ELF-1 (cell line): ENCODE data around the gene LRP3.
A peak's percentile ranks its signal among the peaks of the same experiment; 100 is the strongest.
"Not testable (repeated sequence)": the region's sequence is repeated elsewhere in the genome, so short reads cannot be mapped to it uniquely, and the experiment has no call there.

Source experiments
- DNase-seq: peaks from one replicate; pipeline ENCODE4 v3.0.0-alpha.2; 2016; ENCODE audit warnings: low read depth, low spot score

The LRP3 gene

GRCh38 chr19:33215438-33216197 lies 21.5 kb downstream of the LRP3 start:
- no peak for DNase-seq

DNA sequence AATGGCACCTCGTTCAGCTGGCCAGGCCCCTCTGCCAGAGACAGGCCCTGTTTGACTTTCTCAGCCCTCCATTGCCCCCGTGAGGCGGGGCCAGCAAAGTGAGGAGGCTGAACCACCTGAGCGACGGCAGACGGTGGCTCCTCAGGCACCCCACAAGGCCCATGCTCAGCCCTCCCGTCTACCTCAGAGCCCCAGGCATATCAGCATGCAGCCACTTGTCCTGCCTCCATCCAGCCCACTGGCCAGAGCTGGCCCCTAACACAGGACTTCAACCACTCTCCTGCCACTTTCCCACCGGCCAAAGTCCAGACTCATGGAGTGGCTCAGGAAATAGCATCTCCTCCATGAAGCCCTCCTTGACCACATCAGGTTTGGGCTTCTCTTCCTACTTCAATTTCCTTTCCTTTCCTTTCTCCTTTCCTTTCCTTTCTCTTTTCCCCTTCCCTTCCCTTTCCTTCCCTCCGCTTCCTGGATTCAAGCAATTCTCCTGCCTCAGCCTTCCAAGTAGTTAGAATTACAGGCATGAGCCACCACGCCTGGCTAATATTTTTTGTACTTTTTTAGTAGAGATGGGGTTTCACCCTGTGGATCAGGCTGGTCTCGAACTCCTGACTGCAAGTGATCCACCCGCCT lies 22.2 kb downstream of the LRP3 start:
- DNase-seq: peak; percentile 45

- DNase-seq: no peak
Observed at GRCh38 chr19:33217881-33218280, 23.8 kb downstream of the LRP3 start.

DNA sequence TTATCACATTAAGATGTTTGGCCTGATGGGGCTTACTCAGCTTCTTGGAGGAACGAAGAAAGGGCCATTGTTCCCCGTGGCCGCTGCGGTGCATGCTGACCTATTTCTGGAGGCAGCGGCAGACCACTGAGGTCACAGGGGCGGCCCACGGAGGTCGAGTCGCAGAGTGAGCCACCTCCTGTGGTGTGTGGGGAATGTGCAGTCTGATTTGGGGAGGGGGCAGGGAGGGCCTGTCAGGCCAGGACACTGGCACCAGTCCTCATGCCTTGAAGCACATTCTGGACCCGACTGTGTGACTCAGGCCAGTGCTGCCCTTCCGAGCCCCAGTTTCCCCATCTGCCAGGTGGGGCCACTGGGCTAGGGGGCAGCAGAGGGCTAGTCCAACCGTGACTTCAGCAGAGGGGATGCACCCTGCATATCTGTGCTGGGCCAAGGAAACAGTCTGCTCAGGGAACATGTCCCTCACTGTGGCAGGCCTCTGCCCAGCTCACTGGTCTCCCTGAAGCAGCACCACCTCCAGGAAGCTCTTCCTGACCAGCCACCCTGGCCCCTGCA lies 25.2 kb downstream of the LRP3 start:
- DNase-seq: peak; percentile 39

DNA sequence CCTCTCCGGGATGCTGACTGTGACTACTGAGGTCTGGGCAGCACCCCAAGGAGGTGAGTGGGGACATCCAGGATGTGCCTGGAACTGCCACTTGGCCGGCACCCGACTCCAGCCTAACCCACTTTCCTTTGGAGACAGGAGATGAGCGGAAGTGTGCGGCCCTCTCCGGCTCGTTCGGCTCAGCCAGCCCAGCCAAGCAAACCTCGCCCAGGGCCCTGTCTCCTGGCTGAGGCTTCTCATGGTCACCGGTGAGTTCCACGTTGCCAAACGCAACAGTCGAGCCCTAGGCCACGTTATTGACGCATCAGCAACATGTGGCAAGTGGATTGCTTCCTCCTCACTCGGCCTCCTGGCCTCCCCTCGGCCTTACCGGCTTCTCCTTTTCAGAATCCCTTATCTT lies 26.0 kb downstream of the LRP3 start:
- no peak for DNase-seq

DNA sequence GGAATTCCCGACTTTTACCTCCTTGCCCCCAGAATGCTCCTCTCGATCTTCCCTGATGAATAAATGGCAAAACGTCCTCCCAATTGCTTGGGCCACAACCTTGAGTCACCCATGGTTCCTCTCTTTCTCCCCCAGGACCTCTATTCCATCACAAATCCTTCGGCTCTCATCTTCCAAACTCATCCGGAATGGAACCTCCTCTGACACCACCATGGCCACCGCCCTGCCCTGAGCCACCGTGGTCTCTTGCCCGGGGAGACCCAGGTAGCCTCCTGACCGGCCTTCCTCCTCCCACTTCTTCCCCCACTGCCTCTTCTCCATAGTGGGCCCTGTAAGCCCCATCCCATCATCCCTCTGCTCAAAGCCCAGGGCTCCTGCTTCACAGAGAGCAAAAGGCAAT lies 26.6 kb downstream of the LRP3 start:
- DNase-seq: no peak

DNA sequence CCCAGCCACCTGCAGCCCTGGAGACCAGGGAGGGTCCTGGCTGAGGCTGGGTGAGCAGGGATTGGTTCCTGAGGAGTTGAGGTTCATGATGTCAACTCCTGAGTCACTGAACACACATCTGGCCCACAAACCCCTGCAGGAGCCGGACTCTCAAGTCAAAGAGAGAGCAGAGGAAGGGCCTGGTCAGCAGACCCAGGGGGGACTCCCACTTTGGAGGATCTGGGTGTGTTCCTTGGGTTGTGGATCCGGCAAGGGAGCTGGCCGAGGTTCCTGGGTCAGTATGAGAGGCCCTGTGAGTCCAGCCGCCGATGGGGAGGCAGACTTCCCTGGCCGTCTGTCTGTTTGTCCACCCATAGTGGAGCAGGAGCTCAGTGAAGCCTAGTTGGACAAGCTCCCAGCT lies 27.5 kb downstream of the LRP3 start:
- no peak for DNase-seq

DNA sequence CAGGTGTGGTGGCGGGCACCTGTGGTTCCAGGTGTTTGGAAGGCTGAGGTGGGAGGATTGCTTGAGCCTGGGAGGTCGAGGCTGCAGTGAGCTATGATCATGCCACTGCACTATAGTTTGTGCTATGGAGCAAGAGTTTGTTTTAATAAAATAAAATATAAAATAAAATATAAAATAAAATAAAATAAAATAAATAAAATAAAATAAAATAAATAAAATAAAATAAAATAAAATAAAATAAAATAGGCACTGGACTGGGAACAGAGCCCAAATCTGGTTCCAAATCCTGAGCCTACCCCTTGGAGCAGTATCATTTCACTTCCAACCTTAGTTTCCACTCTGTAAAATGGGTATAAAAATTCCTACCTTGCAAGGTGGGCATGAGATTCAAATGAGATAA lies 28.1 kb downstream of the LRP3 start:
- DNase-seq: not testable (repeated sequence)

- DNase-seq: no peak
Observed at GRCh38 chr19:33224694-33225457, 30.7 kb downstream of the LRP3 start.

- DNase-seq: no peak
Observed at GRCh38 chr19:33225458-33225926, 31.4 kb downstream of the LRP3 start, which contains the start of gene SLC7A10. Gene SLC7A10, minus strand, starts transcription at chr19:33225850. Its CDS starts 147 bp downstream, at chr19:33225703.

DNA sequence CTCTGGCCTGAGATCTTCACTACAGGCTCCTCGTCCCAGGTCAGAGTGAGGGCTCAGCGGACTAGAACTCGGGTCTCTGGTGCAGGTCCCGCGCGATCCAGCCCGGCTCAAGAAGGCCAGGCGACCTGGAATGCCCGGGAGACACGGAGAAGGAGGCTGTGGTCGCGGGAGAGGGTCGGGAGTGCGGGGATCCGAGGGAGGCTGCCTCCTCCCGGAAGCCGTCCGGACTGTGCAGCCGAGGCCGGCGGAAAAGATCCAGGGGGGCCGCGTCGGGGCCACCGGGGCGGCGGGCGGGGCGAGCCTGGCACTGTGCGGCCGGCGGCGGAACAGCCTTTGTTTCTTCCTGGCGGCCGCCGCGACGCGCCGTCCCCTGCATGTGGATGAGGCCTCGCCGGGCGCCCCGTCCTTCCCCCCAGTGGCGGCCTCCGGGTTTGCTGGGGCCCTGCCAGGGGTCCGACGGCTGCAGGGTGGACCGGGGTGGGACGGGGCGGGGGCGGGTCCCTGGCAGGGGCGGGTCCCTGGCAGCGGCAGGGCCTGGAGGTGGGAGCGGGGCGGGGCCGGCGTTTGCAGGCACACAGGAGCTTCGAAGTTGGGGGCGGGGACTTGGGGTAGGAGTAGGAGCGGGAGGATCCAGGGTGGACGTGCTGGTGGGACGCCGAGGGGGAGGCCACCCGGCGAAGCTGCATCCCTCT lies 32.6 kb downstream of the LRP3 start:
- peak; percentile 43 for DNase-seq

DNA sequence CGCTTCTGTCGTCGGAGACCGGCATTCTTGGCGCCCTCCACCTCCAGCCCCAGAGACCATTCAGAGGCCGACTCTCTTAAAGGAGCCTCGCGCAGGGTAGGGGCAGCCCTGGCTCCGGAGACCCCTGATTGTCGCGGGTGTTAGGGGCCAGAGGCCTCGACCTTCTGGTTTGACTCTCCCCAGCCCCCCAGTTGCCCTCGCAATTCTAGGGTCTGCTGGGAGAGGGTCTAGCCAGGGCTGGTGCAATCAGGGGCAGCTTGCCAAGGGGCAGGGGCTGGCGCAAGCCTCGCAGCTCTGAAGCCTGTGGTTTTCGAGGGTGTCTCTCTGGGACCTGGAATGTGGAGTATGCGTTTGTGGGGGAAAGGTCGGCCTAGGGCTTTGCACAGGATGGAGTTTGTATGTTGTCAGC lies 33.1 kb downstream of the LRP3 start:
- peak; percentile 35 for DNase-seq

GRCh38 chr19:33227870-33228599 lies 33.9 kb downstream of the LRP3 start:
- no peak for DNase-seq

DNA sequence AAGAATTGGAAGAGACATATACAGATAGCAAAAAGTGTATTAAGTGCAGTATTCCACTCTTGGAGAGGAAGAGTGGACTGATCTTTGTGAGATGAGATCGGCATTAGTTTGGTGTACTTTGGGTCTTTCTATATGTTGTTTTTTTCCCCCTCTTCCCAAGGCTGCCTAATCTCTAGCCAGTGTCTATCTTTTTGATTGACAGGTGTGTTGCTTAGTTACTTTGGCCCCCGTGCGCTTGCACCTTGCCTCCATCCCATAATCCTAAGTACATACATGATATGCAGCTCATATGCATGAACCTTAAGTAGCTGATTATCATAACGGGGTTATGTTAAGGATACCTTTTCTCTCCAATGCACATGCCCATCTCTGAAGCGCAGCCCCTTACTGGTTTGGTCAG lies 35.8 kb downstream of the LRP3 start:
- no peak for DNase-seq

DNA sequence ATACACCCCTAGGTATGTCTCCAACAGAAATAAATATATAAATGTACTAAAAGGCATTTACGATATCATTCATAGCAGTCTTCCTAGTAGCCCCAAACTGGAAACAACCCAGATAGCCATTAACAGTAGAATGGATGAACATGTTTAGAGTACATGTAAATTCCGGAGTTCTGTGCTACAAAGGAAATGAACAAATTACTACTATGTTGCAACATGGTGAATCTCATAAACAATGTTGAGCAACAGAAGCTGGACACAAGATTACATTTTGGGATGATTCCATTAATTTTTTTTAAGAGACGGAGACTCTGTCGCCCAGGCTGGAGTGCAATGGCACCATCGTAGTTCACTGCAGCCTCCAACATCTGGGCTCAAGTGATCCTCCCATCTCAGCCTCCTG lies 37.4 kb downstream of the LRP3 start:
- no peak for DNase-seq

GRCh38 chr19:33232656-33233055 lies 38.5 kb downstream of the LRP3 start:
- no peak for DNase-seq

DNA sequence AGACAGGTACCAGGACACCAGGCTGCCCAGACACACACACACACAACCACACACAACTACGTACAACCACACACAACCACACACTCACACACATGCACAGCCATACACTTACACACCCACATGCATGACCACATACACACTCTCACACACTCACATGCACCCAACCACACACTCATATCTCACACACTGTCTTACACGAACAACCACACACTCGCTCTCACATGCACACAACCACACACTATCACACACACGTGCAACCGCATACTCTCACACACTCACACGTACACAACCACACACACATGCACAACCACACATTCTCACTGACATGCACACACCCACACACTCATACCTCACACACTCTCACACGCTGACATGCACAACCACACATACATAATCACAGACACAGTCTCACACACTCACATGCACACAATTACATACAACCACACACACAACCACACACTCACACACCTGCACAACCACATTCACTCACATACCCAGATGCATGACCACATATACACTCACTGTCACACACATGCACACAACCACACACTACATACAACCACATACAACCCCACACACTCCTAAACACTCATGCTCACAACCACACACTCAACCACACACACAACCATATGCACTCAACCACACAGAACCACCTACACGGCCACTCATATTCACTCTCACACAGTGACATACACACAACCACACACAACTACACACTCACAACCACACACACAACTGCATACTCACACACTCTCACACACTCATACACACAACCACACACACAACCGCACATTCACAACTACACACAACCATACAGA lies 39.1 kb downstream of the LRP3 start:
- no peak for DNase-seq

- no peak for DNase-seq
Observed at GRCh38 chr19:33234092-33234491, 40.0 kb downstream of the LRP3 start.

- DNase-seq: no peak
Observed at GRCh38 chr19:33234736-33235135, 40.6 kb downstream of the LRP3 start.
